ENCODE results near the gene SELENOS.

DNA sequence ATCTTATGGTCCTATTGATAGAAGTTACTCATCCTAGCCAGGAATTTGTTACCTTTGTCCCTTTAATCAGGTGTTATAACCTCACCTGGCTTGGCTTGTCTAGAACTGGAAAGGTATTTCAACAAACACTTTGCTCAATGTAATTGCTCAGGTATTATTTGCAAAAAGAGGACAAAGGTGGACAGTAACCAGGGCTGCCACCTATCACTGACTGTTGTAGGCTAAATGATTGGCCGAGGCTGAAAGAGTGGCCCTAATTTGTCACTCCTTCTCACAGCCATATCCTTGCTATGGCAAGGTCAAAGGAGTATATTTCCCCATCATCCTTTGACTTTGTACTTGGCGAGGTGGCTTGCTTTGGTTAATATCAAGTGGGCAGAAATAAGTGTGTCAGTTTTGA, 2.7 kb upstream of the SELENOS start:
- no peak for TF ChIP-seq POLR2A (IDR thresholded peaks at IDR 0.05)
- no peak for TF ChIP-seq CTCF (IDR thresholded peaks at IDR 0.05)

Measured in adrenal gland (tissue), 5 donors.